Thyroid gland (tissue), 4 donors: ENCODE results near the gene MYOG. TPM values are rescaled to one million over a fixed set of nuclear protein-coding genes. Genes with fewer than 3 reads are reported as not detected.

Experiments
- DNase-seq, 2 donors: peaks; one replicate each; pipeline ENCODE4 v3.0.0-alpha.2; 2019
- H3K27ac ChIP-seq, 3 donors: fragments of 200-600 bp; sonication (generic); 1 replicate in 2 of 3; 2 replicates in 1 of 3; pipeline ENCODE4 v1.5.1; 2016 to 2019; ENCODE audit warnings: mild to moderate bottlenecking in 1 of 3, moderate library complexity in 1 of 3
- H3K27me3 ChIP-seq: fragments of 200-600 bp; sonication (generic); one replicate; pipeline ENCODE4 v1.5.1; 2019
- H3K36me3 ChIP-seq, 2 donors: fragments of 200-600 bp; sonication (generic); one replicate each; pipeline ENCODE4 v1.5.1; 2016 to 2019
- H3K4me1 ChIP-seq, 2 donors: fragments of 200-600 bp; sonication (generic); one replicate each; pipeline ENCODE4 v1.5.1; 2017 to 2019
- H3K4me3 ChIP-seq, 3 donors: fragments of 200-600 bp; sonication (generic); replicated peaks in 1 of 3; 1 replicate in 2 of 3; 2 replicates in 1 of 3; pipeline ENCODE4 v1.5.1; 2016; ENCODE audit warnings: mild to moderate bottlenecking in 1 of 3
- H3K9me3 ChIP-seq: fragments of 200-600 bp; sonication (generic); one replicate; pipeline ENCODE4 v1.5.1; 2017
- POLR2A ChIP-seq, 2 donors: fragments of 450-650 bp; IDR thresholded peaks; one replicate each; pipeline ENCODE4 v1.6.1; 2017; ENCODE audit warnings: antibody characterized with exemption in 2 of 2, mild to moderate bottlenecking in 2 of 2, moderate library complexity in 1 of 2
- WGBS, 2 donors: methylation state at CpG; one replicate each; pipeline ENCODE4 v1.1.5; 2017; 5-methylcytosine and 5-hydroxymethylcytosine counted together
- intact Hi-C: fragments of 100-400 bp; cut with DNase I; formaldehyde crosslinking; loops from one replicate; pipeline ENCODE4 v1.15.1; 2023
- total RNA-seq, 4 donors: library from RNA; depleted of rRNA; stranded (reverse); fragments of >200 nt; gene quantifications; one replicate each; pipeline ENCODE4 v1.2.3, GENCODE V29; 2016
- TF ChIP-seq, protein P1 (sequence below), 6 experiments: fragments of 200-600 bp in 3 of 6; fragments of 450-650 bp in 3 of 6; sonication (generic) in 3 of 6; IDR thresholded peaks; one replicate each; pipeline ENCODE4 v1.5.1; 2016 to 2019; ENCODE audit warnings: antibody characterized with exemption in 6 of 6, mild to moderate bottlenecking in 2 of 6, inconsistent platforms in 1 of 6, moderate library complexity in 1 of 6

The MYOG gene
- total RNA-seq, result not detected

DNA sequence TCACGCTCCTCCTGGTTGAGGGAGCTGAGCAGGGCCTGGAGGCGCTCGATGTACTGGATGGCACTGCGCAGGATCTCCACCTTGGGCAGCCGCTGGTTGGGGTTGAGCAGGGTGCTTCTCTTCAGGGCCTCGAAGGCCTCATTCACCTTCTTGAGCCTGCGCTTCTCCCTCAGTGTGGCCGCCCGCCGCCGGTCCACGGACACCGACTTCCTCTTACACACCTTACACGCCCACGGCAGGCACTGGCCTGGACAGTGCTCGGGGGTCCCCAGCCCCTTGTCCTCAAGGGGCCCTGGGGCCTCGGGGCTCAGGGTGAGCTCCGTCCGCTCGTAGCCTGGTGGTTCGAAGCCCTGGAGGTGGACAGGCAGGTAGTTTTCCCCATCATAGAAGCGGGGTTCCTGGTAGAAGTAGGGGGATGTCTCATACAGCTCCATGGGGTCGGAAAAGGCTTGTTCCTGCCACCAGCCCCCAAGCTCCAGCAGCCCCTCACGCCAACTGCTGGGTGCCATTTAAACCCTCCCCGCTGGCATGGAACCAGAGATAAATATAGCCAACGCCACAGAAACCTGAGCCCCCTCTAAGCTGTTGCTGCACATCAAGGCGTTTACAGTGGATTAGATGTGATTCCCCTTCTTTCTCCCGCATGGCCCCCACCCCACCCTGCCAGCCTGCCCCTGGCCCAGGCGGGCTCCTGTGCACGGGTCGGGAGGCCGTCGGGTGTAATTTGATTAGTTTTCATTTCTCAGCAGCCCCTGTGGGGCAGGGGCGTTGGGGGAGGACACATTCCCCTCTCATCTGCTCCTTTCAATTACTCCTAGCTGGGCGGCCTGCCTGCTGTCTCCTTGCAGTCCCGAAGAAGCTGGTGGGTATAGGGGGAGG lies at the start of gene MYOG:
Gene MYOG, minus strand, starts transcription at position 485 of the 879 bp plus-strand sequence. Its CDS starts 51 bp downstream, at position 434.
- Histone ChIP-seq H3K36me3 (no peaks in the 10 kb centered on the region), H3K27me3 (no peaks in the 10 kb centered on the region), H3K4me3 (no peak within 1 kb of the TSS), H3K9me3 (no peaks in the 10 kb centered on the region), H3K4me1 (no peaks in the 10 kb centered on the region), H3K27ac (no peak within 1 kb of the TSS)
- WGBS, 2 donors, result 80 to 85% methylated on average over 25 to 36 of the region's 36 CpGs
- intact Hi-C loops, result no loop called here
- DNase-seq, result no peak
- TF ChIP-seq, protein P1, sequence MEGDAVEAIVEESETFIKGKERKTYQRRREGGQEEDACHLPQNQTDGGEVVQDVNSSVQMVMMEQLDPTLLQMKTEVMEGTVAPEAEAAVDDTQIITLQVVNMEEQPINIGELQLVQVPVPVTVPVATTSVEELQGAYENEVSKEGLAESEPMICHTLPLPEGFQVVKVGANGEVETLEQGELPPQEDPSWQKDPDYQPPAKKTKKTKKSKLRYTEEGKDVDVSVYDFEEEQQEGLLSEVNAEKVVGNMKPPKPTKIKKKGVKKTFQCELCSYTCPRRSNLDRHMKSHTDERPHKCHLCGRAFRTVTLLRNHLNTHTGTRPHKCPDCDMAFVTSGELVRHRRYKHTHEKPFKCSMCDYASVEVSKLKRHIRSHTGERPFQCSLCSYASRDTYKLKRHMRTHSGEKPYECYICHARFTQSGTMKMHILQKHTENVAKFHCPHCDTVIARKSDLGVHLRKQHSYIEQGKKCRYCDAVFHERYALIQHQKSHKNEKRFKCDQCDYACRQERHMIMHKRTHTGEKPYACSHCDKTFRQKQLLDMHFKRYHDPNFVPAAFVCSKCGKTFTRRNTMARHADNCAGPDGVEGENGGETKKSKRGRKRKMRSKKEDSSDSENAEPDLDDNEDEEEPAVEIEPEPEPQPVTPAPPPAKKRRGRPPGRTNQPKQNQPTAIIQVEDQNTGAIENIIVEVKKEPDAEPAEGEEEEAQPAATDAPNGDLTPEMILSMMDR (IDR thresholded peaks at IDR 0.05), result no peak
- TF ChIP-seq POLR2A (IDR thresholded peaks at IDR 0.05), result no peak

DNA sequence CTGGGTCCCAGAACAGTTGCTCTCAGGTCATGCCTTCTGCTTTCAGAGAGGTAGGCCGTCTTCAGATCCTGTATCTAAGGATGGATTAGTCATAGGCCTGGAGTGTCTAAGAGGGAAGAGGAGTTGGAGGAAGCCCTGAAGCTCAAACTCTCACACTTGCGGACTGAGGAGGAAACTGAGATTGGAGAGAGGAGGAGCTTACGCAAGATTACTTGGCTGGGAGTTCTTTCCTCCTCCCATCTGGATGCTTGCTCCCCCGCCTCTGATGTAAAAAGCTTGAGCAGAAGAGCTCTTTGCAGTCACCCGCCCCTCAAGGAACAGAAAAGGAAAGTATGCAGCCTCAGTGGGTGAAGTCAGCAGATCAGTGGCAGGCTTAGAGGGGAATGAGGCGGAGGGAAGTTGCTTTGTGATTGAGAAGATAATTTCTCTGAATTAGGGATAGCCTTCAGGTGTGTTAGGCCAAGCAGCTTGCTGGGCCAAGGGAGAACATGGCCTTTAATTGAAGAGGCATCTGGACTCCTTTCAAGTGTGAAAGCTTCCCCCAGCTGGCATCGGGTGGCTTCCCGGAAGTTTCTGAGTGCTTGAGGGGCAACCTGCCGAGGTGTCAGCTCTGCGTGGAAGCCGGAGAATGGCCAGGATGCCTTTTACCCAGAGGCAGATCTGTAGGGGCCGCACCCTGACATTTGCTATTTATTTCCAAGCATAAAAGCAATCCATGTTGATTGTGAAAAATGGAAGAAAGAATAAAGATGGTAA lies 48.3 kb upstream of the MYOG start:
- H3K36me3 ChIP-seq, result no peaks in the 10 kb centered on the region
- H3K27me3 ChIP-seq, result no peaks in the 10 kb centered on the region
- no peaks in the 10 kb centered on the region for H3K9me3 ChIP-seq
- TF ChIP-seq POLR2A (IDR thresholded peaks at IDR 0.05), result no peak
- TF ChIP-seq, protein P1 (IDR thresholded peaks at IDR 0.05), result no peak
- no peak for DNase-seq
- H3K27ac ChIP-seq, result no peak overlapping the region
- H3K4me3 ChIP-seq, result no peak overlapping the region
- intact Hi-C loops, result no loop called here
- peaks cover 15 to 33% of the 10 kb centered on the region in 2 donors for H3K4me1 ChIP-seq
- 65 to 72% methylated on average over 12 of the region's 12 CpGs for WGBS, 2 donors

DNA sequence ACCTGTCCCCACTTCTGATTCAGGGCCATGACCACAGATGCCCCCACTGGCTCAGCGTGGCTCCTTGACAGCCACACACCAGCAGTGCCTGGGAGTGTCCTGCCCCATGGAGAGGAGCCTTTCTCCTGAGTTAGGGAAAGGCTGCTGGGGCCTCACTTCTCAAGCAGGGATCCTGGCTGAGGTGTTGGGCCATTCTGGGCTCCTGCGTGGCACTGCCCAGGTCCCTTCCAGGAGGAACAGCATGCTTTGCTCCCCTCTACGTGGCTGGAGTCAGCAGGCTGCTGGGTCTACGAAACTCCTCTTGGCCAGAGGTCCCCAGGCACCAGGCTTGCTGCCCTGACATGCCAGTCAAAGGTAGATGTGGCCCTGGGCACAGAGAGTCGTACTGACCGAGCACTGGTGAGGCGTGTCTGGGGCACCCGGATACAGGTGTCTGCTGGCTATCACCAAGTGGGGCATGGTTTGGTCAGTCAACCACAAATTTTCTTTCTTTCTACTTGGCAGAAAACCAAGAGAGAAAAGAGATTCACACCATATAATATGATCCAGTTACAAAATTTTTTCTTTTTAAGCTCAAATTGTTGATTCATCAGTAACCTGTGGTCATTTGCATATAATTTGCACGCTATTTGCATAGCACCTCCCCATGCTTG lies 45.9 kb upstream of the MYOG start:
- TF ChIP-seq, protein P1 (IDR thresholded peaks at IDR 0.05), result no peak
- TF ChIP-seq POLR2A (IDR thresholded peaks at IDR 0.05), result no peak

DNA sequence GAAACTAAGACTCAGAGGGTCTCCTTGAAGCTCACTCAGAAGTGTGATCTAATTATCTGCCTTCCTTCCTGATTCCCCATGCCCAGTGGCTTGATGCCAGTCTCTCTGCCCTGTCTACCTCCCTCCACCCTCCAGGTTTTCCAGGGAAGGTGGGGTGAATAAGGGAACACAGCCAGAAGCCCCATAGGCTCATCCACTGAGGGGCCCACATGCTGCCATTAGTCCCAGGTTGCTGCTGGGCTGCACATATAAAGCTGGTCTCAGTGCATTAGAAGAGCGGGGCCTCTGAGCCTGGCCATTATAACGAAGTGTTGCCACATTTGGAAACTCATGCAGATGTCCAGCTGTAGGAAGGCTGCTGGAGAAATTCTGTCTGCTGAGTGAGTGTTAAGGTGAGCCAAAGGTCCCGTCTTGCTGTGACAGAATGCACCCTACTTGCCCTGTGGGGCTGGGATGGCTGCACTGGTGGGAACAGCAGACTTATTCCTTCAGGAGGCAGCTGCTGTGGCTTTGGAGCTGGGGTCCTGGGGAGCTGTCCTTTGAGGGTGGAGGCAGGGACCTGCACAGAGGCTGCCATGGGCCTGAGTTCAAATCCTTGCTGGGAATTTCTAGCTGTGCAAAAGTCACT lies 44.7 kb upstream of the MYOG start:
- Histone ChIP-seq H3K4me3 (no peak overlapping the region), H3K27me3 (no peaks in the 10 kb centered on the region), H3K36me3 (no peaks in the 10 kb centered on the region), H3K9me3 (no peaks in the 10 kb centered on the region), H3K4me1 (peaks cover 25 to 59% of the 10 kb centered on the region in 2 donors), H3K27ac (peak overlapping the region; percentile 13 to 53 (median 32))
- intact Hi-C loops, result no loop called here
- 83 to 85% methylated on average over 2 of the region's 3 CpGs for WGBS, 2 donors
- TF ChIP-seq, protein P1 (IDR thresholded peaks at IDR 0.05), result no peak
- TF ChIP-seq POLR2A (IDR thresholded peaks at IDR 0.05), result no peak
- DNase-seq, result no peak

More for the DNA sequence above, 45.9 kb upstream of the MYOG start:
- peak in 1 of 2 donors; percentile 58 for DNase-seq
- intact Hi-C loops, result no loop called here
- no peaks in the 10 kb centered on the region for H3K9me3 ChIP-seq
- no peak overlapping the region for H3K27ac ChIP-seq
- H3K4me3 ChIP-seq, result no peak overlapping the region
- no peaks in the 10 kb centered on the region for H3K36me3 ChIP-seq
- no peaks in the 10 kb centered on the region for H3K27me3 ChIP-seq
- 51 to 64% methylated on average over 6 to 8 of the region's 9 CpGs for WGBS, 2 donors
- peaks cover 25 to 55% of the 10 kb centered on the region in 2 donors for H3K4me1 ChIP-seq
